ENCODE results near the gene EEIG1. TPM values are rescaled to one million over a fixed set of nuclear protein-coding genes. Genes with fewer than 3 reads are reported as not detected.

EEIG1 gene
- total and polyA plus RNA-seq, 2 of the 4 experiments (the other 2 are of a cell fraction): 1.1 to 23.2 TPM

GRCh38 chr9:127989094-127989493 is 8.3 kb upstream of the EEIG1 start:
- DNase-seq (no peak), ATAC-seq (ENCODE audit: low read depth) (no peak)
- Histone ChIP-seq H3K9me1 (ENCODE audit: insufficient read depth, low read length) (no peaks in the 10 kb centered on the region), H3K23ac (ENCODE audit: low read depth, low read length) (no peak overlapping the region), H3K9ac (ENCODE audit: low read depth, low read length) (no peak overlapping the region), H4K91ac (ENCODE audit: insufficient read depth, low read depth, low read length) (no peak overlapping the region), H3K4me3 (ENCODE audit: insufficient read depth, low read depth, low read length) (no peak overlapping the region), H2AFZ (replicated peaks; ENCODE audit: low read length, poor library complexity) (no peak overlapping the region), H3K9me3 (ENCODE audit: control insufficient read depth, insufficient read depth, low read length) (no peaks in the 10 kb centered on the region), H3K4me1 (ENCODE audit: control insufficient read depth, insufficient read depth, low read length) (no peaks in the 10 kb centered on the region), H2BK5ac (ENCODE audit: low read depth, low read length, poor library complexity, severe bottlenecking) (no peak overlapping the region), H2BK15ac (ENCODE audit: low read depth, low read length) (no peak overlapping the region), H3K79me1 (ENCODE audit: low read depth in 1 of 2, low read length in 2 of 2) (no peaks in the 10 kb centered on the region), H2AK9ac (replicated peaks; ENCODE audit: low read depth, low read length, poor library complexity) (peak overlapping the region; percentile 52), H3K4ac (ENCODE audit: low read depth, low read length) (no peak overlapping the region), H4K20me1 (ENCODE audit: insufficient read depth, low read length) (no peaks in the 10 kb centered on the region), H3K18ac (ENCODE audit: low read depth, low read length) (no peak overlapping the region), H3K27me3 (ENCODE audit: control insufficient read depth, insufficient read depth, low read length) (no peaks in the 10 kb centered on the region), H3K36me3 (ENCODE audit: control insufficient read depth, insufficient read depth, low read length) (no peaks in the 10 kb centered on the region), H3K14ac (replicated peaks; ENCODE audit: low read depth, low read length) (no peak overlapping the region), H2BK20ac (ENCODE audit: low read depth, low read length) (no peak overlapping the region), H4K8ac (ENCODE audit: low read depth in 2 of 2, low read length in 2 of 2) (no peak overlapping the region), H3K4me2 (ENCODE audit: low read depth, low read length) (no peak overlapping the region), H3K27ac (ENCODE audit: insufficient read depth, low read length) (no peak overlapping the region), H2BK120ac (ENCODE audit: low read depth, low read length) (no peak overlapping the region), H2AK5ac (ENCODE audit: low read depth, low read length) (no peak overlapping the region), H3K56ac (ENCODE audit: extremely low read depth, insufficient read depth, low read length) (no peak overlapping the region), H4K5ac (ENCODE audit: low read depth, low read length) (no peak overlapping the region)
- intact Hi-C loops (cut with micrococcal nuclease) (no loop called here), dilution Hi-C loops (cut with HindIII; ENCODE audit: low sequenced_read_pairs, unreplicated experiment) (no loop called here), in situ Hi-C loops (cut with MboI; ENCODE audit: low sequenced_read_pairs) (no loop called here)
- TF ChIP-seq MAFK (IDR thresholded peaks at IDR 0.05; ENCODE audit: low read depth, low read length) (no peak), CHD1 (IDR thresholded peaks at IDR 0.05; ENCODE audit: low read depth, low read length) (no peak), BHLHE40 (IDR thresholded peaks at IDR 0.05; ENCODE audit: low read depth, low read length) (no peak), USF2 (IDR thresholded peaks at IDR 0.05; ENCODE audit: low read depth, low read length) (no peak), MAZ (IDR thresholded peaks at IDR 0.05; ENCODE audit: borderline replicate concordance, low read depth, low read length) (no peak), SMC3 (IDR thresholded peaks at IDR 0.05; ENCODE audit: low read depth, low read length) (no peak), ELK1 (IDR thresholded peaks at IDR 0.05; ENCODE audit: borderline replicate concordance, low read depth, low read length) (no peak), RFX5 (IDR thresholded peaks at IDR 0.05; ENCODE audit: low read depth, low read length) (no peak), NFE2L2 (IDR thresholded peaks at IDR 0.05; ENCODE audit: low read depth, low read length) (no peak), CEBPB (IDR thresholded peaks at IDR 0.05; ENCODE audit: low read depth, low read length) (no peak), CTCF (conservative IDR thresholded peaks at IDR 0.05; ENCODE audit: low read depth, low read length) (no peak), RCOR1 (IDR thresholded peaks at IDR 0.05; ENCODE audit: insufficient replicate concordance, low read length) (no peak)
- ChIA-PET CTCF (no interaction called here), POLR2A (ENCODE audit: unreplicated experiment) (no interaction called here)
- 80% methylated on average over 1 of the region's 4 CpGs; no CpG with 5 or more reads in 1 of the 2 experiments for WGBS, 2 experiments (ENCODE audit: extremely low coverage in 2 of 2, insufficient read length in 1 of 2)
- BruUV-seq (replicated peaks): no TSS peak
